Tibial artery (tissue), 4 donors: ENCODE data around the gene CENPO.

Experiments
- DNase-seq, 2 donors: peaks; one replicate each; pipeline ENCODE4 v3.0.0-alpha.2; 2019
- H3K27ac ChIP-seq, 2 donors: fragments of 200-600 bp; sonication (generic) in 1 of 2; 1 replicate in 1 of 2; 2 replicates in 1 of 2; pipeline ENCODE4 v1.5.1; 2018 to 2019; ENCODE audit warnings: mild to moderate bottlenecking in 1 of 2
- H3K27me3 ChIP-seq, 2 donors: fragments of 200-600 bp; sonication (generic) in 1 of 2; one replicate each; pipeline versions ENCODE4 v1.5.1 to v1.6.0; 2016 to 2019
- H3K36me3 ChIP-seq, 3 donors: fragments of 200-600 bp; sonication (generic) in 2 of 3; one replicate each; pipeline ENCODE4 v1.5.1; 2016 to 2019; ENCODE audit warnings: mild to moderate bottlenecking in 2 of 3
- H3K4me1 ChIP-seq, 4 donors: fragments of 200-600 bp; sonication (generic) in 2 of 4; 1 replicate in 3 of 4; 2 replicates in 1 of 4; pipeline ENCODE4 v1.5.1; 2016 to 2019
- H3K4me3 ChIP-seq, 2 donors: fragments of 200-600 bp; sonication (generic) in 1 of 2; 1 replicate in 1 of 2; 2 replicates in 1 of 2; pipeline ENCODE4 v1.5.1; 2018 to 2019; ENCODE audit warnings: mild to moderate bottlenecking in 2 of 2
- H3K9me3 ChIP-seq, 3 donors: fragments of 200-600 bp; sonication (generic) in 1 of 3; one replicate each; pipeline ENCODE4 v1.5.1; 2016 to 2019
- CTCF ChIP-seq, 2 experiments: fragments of 200-600 bp in 1 of 2; fragments of 450-650 bp in 1 of 2; IDR thresholded peaks; one replicate each; pipeline ENCODE4 v1.5.1; 2017 to 2019; ENCODE audit warnings: antibody characterized with exemption in 2 of 2, mild to moderate bottlenecking in 1 of 2, moderate library complexity in 1 of 2
- intact Hi-C: fragments of 100-400 bp; cut with DNase I; formaldehyde crosslinking; loops from one replicate; pipeline ENCODE4 v1.15.0; 2023; ENCODE audit warnings: low total_unique reads

The CENPO gene

GRCh38 chr2:24749069-24749691, 44.0 kb upstream of the CENPO start:
- H3K9me3 ChIP-seq, result no peaks in the 10 kb centered on the region
- no peak for TF ChIP-seq CTCF (IDR thresholded peaks at IDR 0.05)
- peaks cover 22 to 47% (median 22%) of the 10 kb centered on the region in 3 donors for H3K36me3 ChIP-seq
- no peak overlapping the region for H3K27ac ChIP-seq
- no peak for DNase-seq
- H3K4me1 ChIP-seq, result no peaks in the 10 kb centered on the region
- no peak overlapping the region for H3K4me3 ChIP-seq
- intact Hi-C loops, result no loop called here
- no peaks in the 10 kb centered on the region for H3K27me3 ChIP-seq

- no peak for DNase-seq
- Histone ChIP-seq H3K4me1 (no peaks in the 10 kb centered on the region), H3K4me3 (no peak overlapping the region), H3K27ac (no peak overlapping the region), H3K27me3 (no peaks in the 10 kb centered on the region), H3K36me3 (peaks cover 59 to 70% (median 67%) of the 10 kb centered on the region in 3 donors), H3K9me3 (no peaks in the 10 kb centered on the region)
- intact Hi-C loops, result no loop called here
- no peak for TF ChIP-seq CTCF (IDR thresholded peaks at IDR 0.05)
Measured at GRCh38 chr2:24754985-24755705, 38.1 kb upstream of the CENPO start.

DNA sequence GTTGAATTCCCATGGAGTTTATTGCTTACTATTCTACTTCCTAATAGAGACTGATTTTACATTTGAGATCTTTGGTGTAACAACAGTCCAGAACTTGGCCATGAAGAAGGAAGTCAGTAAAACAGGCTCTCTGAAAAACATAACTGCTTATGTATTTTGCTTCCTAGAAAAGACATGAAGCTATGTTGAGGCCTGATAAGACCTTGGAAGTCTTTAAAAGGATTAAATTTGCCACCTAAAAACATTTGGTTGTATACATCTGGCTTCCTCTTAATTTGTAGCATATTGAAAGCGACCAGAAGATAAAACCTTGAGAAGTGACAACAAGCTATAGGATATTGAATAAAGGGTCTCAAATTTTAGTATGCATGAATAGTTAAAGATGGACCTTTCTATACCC, 36.4 kb upstream of the CENPO start:
- Histone ChIP-seq H3K4me1 (no peaks in the 10 kb centered on the region), H3K27ac (no peak overlapping the region), H3K36me3 (peaks cover 59 to 79% (median 68%) of the 10 kb centered on the region in 3 donors), H3K27me3 (no peaks in the 10 kb centered on the region), H3K4me3 (no peak overlapping the region), H3K9me3 (no peaks in the 10 kb centered on the region)
- no peak for DNase-seq
- no peak for TF ChIP-seq CTCF (IDR thresholded peaks at IDR 0.05)
- intact Hi-C loops, result no loop called here

DNA sequence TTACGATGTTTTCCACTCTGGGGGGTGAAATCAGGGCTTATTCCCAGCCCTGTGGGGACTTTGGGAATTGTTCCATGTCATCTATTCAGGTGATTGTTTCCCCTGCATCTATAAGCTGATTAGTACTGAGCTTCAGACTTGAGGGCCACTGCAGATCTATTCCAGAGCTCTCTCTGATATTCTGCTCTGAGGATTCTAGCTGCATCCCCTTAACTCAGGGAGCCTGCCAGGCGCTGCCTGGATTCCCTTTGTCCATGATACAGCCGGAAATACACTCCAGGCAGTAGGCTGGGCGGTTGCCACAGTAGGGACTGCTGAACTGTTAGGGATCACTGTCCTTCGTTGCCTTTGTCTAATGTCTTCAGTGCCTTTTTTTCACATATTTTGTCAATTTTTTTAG, 31.4 kb upstream of the CENPO start:
- Histone ChIP-seq H3K27ac (no peak overlapping the region), H3K27me3 (no peaks in the 10 kb centered on the region), H3K9me3 (no peaks in the 10 kb centered on the region), H3K36me3 (peaks cover 41 to 75% (median 58%) of the 10 kb centered on the region in 3 donors), H3K4me3 (no peak overlapping the region), H3K4me1 (no peaks in the 10 kb centered on the region)
- no peak for DNase-seq
- intact Hi-C loops, result no loop called here
- no peak for TF ChIP-seq CTCF (IDR thresholded peaks at IDR 0.05)

DNA sequence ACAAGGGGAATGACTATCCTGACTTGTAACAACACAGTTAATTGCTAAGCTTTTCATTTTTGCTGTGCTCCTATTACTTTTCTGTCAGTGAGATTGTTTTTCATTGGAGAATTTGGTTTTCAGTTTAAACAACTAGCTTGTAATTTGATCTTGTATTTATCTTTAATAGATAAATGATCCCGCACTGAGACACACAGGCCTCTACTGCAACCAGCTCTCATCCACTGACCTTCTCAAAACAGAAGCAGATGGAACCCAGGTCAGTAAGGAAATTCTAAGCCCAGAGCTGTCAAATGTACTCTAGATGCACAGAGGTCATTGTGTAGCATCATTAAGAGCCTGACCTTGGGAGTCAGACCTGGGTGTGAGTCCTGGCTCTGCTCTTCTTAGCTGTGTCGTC, 30.7 kb upstream of the CENPO start:
- intact Hi-C loops, result no loop called here
- H3K36me3 ChIP-seq, result peaks cover 34 to 75% (median 52%) of the 10 kb centered on the region in 3 donors
- no peak overlapping the region for H3K4me3 ChIP-seq
- H3K9me3 ChIP-seq, result no peaks in the 10 kb centered on the region
- TF ChIP-seq CTCF (IDR thresholded peaks at IDR 0.05), result no peak
- H3K27me3 ChIP-seq, result no peaks in the 10 kb centered on the region
- H3K27ac ChIP-seq, result no peak overlapping the region
- no peaks in the 10 kb centered on the region for H3K4me1 ChIP-seq
- DNase-seq, result no peak
